HuH-7 (cell line): ENCODE measurements around the gene SCARF2.
"Not testable (repeated sequence)": the region's sequence is repeated elsewhere in the genome, so short reads cannot be mapped to it uniquely, and the experiment has no call there.

ENCODE experiments used
- DNase-seq: peaks from one replicate; pipeline ENCODE4 v3.0.0; 2011; ENCODE audit warnings: low spot score

Gene SCARF2

DNA sequence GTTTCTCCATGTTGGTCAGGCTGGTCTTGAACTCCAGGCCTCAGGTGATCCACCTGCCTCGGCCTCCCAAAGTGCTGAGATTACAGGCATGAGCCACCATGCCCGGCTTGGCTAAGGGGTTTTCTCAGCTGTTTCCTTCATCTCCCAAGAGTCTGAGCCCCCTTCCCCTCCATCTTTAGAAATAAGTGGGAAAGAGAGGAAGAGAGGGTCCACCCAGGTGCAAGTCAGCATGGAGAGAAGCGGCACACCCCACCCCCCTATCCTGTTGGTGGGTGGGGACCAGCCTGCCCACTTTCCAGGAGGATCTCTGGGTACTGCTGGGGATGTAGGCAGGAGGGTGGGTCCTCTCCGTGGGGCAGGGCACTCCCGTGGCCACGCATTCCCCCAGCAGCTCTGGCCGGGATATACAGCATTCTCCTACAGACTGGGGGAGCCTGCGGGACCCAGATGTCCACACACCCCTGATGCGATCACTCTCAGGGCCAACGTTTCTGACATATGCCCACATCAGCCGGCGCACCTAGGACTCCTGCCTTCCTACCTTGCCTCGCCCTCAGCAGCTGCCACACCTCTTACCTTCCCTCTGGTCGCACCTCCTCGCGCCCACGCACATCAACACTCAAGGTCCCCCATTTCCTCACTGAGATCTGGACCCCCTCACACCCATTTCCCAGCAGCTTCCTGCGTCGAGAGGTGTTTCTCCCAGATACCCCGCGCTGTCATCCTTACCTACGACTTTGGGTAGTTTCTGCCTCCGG, 8.9 kb downstream of the SCARF2 start:
- DNase-seq, result no peak

DNA sequence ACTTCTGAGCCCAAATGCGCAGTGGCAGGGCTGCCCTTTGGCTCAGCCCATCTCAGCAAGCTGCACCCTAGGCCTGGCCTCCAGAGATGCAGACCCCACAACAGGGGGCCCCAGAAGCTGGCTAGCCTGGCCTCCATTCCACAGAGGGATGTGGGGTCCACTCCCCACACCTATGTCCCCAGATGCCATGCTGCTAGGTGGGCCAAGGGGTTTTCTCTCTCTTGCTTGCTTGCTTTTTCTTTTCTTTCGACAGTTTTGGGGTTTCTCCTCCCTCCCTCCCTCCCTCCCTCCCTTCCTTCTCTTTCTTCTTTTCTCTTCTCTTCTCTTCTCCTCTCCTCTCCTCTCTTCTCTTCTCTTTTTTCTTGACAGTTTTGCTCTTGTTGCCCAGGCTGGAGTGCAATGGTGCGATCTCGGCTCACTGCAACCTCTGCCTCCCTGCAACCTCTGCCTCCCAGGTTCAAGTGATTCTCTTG, 9.6 kb downstream of the SCARF2 start:
- DNase-seq, result no peak

DNA sequence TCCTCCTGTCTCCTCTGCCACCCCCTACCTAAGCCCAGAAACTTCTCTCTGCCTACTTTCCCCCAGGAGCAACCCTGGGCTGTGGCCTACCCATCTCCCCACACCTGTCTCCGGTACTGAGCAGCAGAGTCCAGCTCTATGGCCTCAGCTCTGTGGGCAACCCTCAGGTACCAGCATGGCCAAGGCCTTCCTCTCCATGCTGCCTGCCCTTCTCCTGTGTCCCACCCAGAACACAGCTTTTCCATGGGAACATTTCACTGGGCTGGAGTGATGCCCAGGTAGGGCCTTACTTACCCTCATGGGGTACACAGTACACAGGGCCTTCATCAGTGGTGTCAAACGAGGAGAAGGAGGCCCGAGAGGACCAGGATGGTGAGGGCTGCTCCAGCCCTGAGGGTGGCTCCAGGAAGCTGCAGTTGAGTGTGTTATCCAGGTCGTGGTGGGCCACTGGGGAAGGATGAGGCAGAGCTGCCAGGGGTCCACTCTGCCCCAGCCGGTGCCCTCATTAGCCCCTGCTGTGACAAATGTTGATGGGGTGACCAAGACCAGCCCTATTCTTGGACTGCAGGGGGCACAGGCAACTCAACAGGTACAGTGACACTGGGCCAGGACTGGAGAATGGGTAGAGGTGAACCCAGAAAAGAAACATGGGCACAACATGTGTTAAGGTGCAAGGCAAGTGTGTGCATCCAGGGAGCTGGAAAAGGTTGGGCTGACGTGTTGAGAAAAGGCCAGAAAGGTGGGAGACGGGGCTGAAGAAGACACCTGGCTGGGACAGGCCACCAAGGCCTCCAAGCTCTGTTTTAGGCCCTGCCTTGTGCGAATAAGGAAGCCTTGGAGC, 10.3 kb downstream of the SCARF2 start:
- DNase-seq, result no peak

DNA sequence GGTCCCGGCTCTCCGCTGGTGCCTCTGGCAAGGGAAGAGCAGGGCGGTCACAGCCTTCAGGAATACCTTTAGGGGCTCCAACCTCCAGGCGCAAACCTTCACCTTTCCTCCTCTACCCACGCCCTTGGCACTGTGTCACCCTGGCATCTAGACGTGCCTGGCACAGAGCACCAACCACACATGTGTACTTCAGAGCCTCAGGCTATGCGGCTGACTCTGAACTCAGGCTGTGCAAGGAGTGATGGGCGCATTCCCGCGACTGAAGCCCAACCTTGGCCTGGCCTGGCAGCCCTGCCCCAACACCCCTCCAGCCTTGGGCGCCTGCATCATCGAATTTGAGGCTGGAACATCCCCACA, 11.4 kb downstream of the SCARF2 start:
- no peak for DNase-seq

DNA sequence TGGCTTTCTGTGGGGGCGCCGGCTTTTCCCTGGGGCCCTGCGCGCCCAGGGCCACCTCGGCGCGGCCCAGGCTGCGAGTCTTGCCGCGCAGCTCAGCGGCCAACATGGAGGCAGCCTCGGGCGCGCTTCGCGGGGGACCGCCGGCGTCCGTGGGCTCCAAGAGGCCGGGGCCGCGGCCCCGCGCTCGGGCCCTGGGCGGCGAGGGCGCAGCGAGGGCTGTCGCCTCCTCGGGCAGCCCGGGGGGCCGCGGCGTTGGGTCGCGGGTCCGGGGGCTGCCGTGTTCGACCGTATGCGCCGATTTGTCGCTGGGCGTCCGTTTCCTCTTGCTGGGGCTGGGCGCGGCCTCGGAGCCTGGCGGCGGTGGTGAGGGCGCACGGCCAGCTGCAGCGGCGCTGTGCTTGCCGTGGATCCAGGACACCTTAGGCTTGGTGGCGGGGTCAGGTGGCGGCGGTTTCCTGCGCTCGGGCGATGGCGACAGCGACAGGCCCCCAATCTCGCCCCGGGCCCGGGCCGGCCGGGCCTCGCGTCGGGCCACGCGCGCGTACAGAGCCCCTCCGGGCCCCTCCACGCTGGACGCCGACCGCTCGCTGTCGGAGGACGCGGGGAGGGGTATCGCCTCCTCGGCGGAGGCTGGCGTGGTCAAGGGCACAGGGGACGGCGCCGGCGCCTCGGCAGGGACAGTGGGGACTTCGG, 11.9 kb downstream of the SCARF2 start:
- DNase-seq, result no peak

DNA sequence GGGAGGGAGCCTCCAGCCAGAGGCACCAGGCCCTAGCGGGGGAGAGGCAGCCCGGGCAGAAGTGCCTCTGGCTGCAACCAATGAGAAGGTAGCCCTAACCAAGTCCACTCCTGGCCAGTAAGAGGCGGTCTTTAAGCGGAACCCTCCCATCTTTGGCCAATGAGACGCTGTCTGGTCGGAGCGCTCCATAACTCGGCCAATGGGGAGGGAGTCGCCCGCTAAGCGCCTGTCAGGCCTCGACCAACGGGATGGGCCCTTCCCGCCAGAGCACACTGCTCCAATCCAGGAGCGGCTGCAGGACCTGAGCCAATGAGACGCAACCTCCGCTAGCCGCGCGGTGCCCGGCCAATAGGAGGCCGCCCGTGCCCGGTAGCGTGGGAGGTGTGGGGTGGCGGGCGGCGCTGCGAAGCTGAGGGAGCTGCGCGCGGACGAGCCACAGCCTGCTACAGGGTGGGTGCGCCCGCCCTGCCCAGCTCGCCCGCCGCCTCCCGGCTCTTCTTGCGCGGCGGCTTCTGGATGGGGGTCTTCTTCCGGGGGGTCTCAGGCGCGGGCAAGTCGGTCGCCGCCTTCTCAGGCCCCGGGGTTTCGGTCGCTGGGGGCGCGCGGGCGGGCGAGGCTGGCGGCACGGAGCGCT, 12.6 kb downstream of the SCARF2 start:
- no peak for DNase-seq

DNA sequence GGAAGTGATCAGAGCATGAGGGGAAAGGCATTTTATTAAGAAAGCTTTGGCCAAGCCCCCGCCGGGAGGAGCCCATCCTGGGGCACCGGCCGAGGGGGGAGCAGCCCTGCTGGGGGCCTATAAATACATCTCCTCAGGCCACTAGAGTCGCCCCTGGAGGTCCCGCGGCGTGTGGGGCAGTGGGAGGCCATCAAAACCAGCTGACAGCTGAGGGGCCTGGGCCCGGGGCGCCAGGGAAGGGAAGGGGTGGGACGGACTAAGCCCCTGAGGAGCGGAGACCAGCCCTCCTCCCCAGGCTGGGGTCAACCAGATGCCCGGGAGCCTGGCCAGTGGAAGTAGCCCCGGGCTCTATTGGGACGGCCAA, 13.1 kb downstream of the SCARF2 start:
- no peak for DNase-seq

DNA sequence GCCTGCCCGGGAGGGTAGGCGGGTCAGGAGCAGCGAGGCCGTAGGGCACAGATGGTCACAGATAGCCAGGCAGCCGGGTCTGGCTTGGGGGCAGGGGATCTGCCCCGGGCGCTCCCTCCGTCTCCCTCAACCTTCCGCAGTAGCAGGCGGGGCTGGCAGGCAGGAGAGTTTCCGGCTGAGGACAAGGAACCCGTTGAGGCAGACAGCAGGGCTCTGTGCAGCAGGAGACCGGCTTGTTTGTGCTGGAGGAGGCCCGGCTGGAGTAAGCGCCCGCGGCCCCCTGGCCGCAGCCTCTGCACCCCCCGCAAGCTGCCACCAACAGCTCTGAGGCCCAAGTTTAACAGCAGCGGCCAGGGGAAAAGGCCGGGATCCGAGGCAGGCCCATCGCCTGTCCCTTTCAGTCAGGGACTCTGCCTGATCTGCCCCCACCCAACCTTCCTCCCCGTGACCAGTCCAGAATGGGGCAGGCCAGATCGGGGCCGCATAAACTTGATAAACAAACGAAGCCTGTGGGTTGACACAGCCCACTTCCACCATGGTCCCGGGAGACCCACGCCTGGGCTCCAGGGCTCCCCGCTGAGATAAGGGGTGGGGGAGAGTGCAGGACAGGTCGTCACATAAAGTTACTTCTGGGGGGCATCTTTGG, 13.6 kb downstream of the SCARF2 start:
- no peak for DNase-seq

DNA sequence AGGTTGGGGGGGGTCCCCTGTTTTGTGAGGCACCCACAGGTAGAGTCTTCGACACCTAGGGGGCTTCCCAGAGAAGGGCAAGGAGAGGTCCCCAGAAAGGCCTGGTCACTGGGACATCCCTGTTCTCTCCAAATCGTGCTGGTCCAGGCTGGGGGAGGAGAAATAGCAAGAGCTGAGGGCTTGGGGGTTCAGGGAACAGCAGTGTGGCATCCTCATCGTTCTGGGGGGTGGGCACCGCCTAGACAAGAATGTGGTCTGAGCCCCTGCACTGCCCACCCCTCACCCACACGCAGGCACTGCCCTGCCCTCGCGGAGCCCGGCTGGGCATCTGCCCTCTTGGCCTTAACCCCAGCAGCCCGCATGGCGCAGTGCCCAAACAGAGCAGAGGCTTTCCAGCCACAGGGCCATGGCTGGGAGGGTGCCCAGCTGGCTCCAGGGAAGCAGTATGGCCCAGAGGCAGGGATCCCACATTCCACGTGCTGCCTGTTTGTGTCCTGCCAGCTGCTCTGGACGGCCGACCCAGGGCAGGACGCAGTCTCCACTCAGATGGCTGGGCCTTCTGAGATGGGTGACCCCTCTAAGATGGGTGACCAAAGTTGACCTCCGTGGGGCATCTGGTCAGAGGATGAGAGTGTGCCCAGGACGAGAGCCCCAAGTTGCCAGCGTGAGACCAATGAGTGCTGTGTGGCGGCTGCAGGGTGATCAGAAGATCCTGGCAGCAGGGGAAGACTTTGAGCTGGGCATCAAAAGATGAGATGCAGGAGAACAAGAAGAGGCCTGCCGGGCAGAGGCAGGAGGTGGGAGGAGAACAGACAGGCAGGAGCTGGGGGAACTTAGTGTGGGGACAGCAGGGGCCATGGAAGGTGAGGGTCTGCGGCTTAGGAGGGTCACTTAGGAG, 14.4 kb downstream of the SCARF2 start:
- no peak for DNase-seq

DNA sequence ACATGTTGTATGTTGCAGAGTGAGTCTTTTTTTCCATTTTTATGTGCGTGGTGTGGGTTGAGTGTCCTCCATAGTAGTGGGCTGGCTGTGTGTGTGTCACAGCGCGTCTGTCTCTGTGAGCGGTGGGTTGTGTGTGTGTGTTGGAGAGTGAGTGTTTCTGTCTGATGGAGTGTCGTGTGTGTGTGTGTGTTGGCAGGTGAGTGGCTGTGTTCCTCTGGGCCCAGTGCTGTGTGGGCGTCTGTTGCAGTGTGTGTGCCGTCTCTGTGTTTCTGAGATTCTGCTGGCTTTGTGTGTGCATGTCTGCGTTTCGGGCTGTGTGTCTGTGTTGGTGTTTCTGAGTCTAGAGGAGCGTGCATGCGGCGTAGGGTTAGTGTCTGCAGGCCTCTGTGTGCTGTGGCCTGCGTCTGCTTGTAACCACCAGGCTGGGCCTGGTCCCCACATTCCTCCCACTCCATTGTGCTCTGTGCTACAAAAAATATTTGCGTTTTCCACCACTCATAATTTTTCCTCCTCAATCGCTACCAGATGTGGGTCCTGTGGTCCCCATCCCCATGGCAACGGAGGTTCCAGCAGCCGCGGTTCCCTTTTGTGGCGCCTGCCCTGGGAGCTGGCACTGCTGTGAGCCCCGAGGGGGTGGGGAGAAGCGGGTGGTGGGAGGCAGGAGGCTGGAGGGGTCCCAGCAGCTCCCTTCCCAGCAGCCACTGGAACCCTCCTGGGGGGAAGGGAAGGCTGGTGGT, 15.2 kb downstream of the SCARF2 start:
- no peak for DNase-seq

DNA sequence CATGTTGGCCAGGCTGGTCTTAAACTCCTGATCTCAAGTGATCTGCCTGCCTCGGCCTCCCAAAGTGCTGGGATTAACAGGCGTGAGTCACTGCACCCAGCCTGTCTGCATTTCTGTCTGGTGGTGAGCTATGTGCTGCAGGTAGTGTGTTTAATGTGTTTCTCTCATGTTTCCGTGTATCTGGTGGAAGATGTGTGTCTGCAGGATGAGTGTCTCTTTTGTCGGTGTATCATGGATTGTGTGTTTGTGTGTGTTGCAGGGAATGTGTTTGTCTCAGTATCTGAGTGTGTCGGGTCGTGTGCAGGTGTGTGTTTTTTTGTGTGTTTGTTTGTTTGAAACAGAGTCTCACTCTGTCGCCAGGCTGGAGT, 16.1 kb downstream of the SCARF2 start:
- no peak for DNase-seq

DNA sequence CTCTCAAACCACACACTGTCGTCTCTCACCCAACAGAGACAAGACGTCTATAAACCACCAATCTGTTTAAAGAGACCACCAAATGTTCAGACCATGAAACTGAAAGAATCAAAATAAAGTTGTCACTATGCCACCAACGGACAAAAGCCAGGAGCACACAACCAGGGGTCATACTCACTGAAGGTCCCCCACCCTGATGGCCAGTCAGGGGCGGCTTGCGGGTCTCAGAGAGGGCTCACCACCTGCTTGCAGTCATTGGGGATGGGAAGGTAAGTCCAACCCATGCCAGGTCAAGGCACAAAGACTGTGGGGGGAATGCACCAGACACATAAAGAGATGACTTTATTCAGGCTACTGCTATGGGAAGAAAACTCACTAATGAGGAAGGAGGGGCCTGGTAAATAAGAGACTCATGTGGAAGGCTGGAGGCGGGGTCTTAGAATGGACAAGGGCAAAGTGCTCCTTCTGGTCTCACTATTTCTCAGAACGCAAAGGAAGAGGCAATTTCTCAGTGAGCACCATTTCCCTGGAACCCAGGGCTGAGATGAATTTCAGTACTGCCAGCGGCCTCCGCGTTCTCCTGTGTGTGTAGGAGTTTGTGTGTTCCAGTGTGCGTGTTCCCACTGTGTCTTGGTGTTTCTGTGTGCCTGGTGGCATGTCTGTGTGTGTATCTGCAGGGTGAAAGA, 17.3 kb downstream of the SCARF2 start:
- DNase-seq, result no peak

DNA sequence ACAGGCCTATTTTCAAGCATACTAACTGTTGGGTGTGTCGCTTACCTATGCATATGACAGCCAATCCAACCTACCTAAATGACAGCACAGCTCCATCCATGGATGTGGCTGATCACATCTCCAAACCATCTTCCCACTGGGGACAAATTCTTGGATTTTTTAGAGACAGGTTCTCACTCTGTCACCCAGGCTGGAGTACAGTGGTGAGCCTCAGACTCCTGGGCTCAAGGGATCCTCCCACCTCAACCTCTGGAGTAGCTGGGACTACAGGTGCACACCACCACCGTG, 18.0 kb downstream of the SCARF2 start:
- no peak for DNase-seq

DNA sequence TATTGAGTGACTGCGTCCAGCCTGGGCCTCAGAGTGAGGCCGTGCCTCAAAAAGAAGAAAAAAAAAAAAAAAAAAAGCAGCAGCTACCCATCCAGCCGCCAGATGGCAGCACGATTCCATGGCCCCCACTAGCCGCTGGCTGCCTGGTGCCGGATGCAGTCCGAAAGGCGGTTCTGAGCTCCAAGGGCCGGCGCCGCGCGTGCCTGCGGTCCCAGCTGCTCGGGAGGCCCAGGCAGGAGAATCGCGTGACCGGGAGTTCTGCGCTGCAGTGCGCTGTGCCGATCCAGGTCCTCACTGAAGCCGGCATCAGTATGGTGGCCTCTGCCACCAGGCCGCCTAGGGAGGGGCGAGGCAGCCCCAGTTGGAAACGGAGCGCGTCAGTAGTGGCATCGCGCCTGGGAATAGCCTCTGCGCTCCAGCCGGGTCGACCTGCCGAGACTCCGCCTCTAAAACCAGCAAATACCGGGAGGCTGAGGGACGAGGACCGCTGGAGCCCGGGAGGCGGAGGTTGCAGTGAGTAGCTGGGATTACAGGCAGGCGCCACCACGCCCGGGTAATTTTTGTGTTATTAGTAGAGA, 19.3 kb downstream of the SCARF2 start:
- DNase-seq, result peak; percentile 89

DNA sequence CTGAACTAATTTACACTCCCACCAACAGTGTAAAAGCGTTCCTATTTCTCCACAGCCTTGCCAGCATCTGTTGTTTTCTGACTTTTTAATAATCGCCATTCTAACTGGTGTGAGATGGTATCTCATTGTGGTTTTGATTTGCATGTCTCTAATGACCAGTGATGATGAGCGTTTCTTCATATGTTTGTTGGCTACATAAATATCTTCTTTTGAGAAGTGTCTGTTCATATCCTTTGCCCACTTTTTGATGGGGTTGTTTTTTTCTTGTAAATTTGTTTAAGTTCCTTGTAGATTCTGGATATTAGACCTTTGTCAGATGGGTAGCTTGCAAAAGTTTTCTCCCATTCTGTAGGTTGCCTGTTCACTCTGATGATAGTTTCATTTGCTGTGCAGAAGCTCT, 21.9 kb downstream of the SCARF2 start:
- not testable (repeated sequence) for DNase-seq

DNA sequence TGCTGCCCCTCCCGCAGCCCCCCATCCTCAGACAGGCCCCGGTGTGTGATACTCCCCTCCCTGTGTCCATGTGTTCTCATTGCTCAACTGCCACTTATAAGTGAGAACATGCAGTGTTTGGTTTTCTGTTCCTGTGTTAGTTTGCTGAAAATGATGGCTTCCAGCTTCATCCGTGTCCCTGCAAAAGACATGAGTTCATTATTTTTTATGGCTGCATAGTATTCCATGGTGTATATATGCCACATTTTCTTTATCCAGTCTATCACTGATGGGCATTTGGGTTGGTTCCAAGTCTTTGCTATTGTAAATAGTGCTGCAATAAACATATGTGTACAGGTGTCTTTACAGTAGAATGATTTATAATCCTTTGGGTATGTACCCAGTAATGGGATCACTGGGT, 22.4 kb downstream of the SCARF2 start:
- DNase-seq, result not testable (repeated sequence)

DNA sequence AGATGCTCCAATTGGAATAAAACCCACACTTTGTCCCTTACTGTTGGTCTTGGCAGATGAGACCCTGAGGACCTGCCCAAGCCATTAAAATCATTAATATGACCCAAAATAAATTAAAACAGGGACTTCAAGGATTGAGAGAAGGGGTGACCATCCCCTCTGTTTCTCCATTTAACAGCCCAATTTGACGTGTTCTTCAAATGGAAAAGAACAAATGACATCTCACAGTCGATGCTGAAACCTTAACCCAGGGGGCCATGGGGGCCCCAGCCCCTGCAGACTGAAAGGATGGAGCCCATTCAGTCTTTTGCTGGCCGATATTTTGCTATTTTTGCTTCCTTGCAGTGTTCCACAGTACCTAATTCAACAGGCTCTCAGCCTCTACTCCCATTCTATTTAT, 23.2 kb downstream of the SCARF2 start:
- no peak for DNase-seq

DNA sequence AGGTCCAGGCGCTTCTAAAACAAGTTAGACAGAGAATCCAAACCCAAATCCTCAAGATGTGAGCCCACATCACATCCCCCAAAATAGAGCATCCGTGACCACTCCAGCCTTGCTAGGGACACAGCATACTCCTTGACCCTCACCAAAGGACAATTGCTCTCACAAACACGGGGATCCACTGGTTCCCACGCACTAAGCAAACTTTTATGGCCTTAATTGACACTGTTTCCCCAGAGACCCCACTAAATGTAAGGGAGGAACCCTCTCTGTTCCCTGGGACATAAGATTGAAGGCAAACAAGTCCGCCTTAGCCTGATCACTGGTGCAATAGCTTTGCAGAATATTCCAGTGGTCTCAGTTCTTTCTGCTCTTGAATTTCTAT, 23.6 kb downstream of the SCARF2 start:
- DNase-seq, result no peak

DNA sequence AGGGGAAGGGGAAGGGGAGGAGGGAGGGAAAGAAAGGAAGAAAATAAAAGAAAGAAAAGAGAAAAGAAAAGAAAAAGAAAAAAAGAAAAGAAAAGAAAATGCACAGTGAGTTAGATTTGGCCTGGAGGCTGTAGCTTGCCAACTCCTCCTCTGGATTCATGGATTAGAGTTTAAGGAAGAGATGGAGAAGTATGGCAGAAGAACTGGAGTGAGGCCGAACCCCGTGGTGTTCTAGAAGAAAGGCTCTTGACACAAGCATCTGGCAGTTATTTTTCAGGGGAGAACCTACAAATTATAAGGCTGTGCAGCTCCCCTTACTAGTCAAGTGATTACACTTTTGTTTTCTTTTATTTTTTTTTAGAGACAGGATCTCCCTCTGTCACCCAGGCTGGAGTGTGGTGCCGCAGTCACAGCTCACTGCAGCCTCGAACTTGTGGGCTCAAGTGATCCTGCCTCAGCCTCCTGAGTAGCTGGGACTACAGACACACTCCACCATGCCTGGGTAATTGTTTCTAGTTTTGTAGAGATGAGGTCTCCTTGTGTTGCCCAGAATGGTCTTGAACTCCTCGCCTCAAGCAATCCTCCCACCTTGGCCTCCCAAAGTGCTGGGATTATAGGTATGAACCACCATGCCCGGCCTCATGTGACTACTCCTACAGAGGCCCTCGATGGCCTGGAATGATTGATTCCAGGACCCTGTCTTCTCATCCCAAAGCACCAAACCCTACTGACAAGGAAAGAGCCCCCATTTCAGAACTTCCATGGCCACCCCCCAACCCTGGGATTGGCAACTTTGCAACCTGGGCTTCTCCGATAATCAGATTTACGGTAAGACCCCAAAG, 24.2 kb downstream of the SCARF2 start:
- DNase-seq, result no peak
